Stimulated activated naive B cell treated with anti-CD40 and anti-IgM and Interleukin-4, amounts not matched to agents 10 μg/mL and 1 μg/mL and 100 μg/mL, for 72 hours (primary cell): ENCODE data around the gene SLC44A4.
"Not testable (repeated sequence)": the region's sequence is repeated elsewhere in the genome, so short reads cannot be mapped to it uniquely, and the experiment has no call there.

ENCODE experiments used
- ATAC-seq, 2 donors: fragments of 150-1000 bp; cut with Tn5 transposase; replicated peaks; 2 replicates each; pipeline ENCODE4 v1.10.0; 2021; ENCODE audit warnings: moderate library complexity in 1 of 2
- DNase-seq: peaks from one replicate; pipeline ENCODE4 v3.0.0; 2021
- H3K27ac Mint-ChIP-seq: one replicate; pipeline ENCODE4 v1.8.0; 2022; ENCODE audit warnings: mild to moderate bottlenecking, mixed read lengths
- H3K27me3 Mint-ChIP-seq, 2 donors: one replicate each; pipeline ENCODE4 v1.8.0; 2022; ENCODE audit warnings: mixed read lengths in 2 of 2
- H3K36me3 Mint-ChIP-seq, 2 donors: one replicate each; pipeline ENCODE4 v1.8.0; 2022; ENCODE audit warnings: mixed read lengths in 2 of 2, mild to moderate bottlenecking in 1 of 2
- H3K4me1 Mint-ChIP-seq, 2 donors: one replicate each; pipeline ENCODE4 v1.8.0; 2022; ENCODE audit warnings: mixed read lengths in 2 of 2, mild to moderate bottlenecking in 1 of 2
- H3K4me3 Mint-ChIP-seq, 2 donors: one replicate each; pipeline ENCODE4 v1.8.0; 2022; ENCODE audit warnings: mild to moderate bottlenecking in 2 of 2, mixed read lengths in 2 of 2, moderate library complexity in 1 of 2
- H3K9me3 Mint-ChIP-seq, 2 donors: one replicate each; pipeline ENCODE4 v1.8.0; 2022; ENCODE audit warnings: mixed read lengths in 2 of 2, mild to moderate bottlenecking in 1 of 2

The SLC44A4 gene

GRCh38 chr6:31844507-31844906 is 34.3 kb downstream of the SLC44A4 start:
- H3K9me3 Mint-ChIP-seq, result no peaks in the 10 kb centered on the region
- peaks cover 10 to 27% of the 10 kb centered on the region in 2 donors for H3K36me3 Mint-ChIP-seq
- peaks cover 4 to 5% of the 10 kb centered on the region in 2 donors for H3K4me1 Mint-ChIP-seq
- no peak overlapping the region for H3K27ac Mint-ChIP-seq
- no peaks in the 10 kb centered on the region for H3K27me3 Mint-ChIP-seq
- ATAC-seq, result peak in 1 of 2 donors; percentile 21
- no peak for DNase-seq
- no peak overlapping the region for H3K4me3 Mint-ChIP-seq

DNA sequence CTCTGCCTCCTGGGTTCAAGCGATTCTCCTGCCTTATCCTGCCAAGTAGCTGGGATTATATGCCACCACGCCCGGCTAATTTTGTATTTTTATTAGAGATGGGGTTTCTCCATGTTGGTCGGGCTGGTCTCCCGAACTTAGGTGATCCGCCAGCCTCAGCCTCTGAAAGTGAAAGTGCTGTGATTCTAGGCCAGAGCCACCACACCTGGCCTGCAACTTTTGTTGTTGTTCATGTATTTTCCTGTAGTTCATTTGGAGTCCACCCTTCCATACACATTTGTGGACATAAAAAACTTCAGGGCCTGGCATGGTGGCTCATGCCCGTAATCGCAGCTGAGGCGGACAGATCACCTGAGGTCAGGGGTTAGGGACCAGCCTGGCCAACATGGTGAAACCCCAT is 36.7 kb downstream of the SLC44A4 start:
- H3K27ac Mint-ChIP-seq, result peak overlapping the region; percentile 42

DNA sequence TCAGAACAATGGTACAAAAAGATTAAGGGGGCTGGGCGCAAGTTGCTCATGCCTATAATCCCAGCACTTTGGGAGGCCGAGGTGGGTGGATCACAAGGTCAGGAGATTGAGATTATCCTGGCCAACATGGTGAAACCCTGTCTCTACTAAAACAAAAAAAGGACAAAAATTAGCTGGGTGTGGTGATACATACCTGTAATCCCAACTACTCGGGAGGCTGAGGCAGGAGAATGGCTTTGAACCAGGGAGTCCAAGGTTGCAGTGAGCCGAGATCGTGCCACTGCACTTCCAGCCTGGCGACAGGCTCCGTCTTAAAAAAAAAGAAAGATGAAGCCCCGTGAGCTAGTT is 39.0 kb downstream of the SLC44A4 start:
- Mint-ChIP-seq H3K36me3 (peaks cover 49 to 55% of the 10 kb centered on the region in 2 donors), H3K27ac (peak overlapping the region; percentile 42), H3K4me1 (peaks cover 23 to 37% of the 10 kb centered on the region in 2 donors)
- H3K9me3 Mint-ChIP-seq, H3K4me3 Mint-ChIP-seq, ATAC-seq, H3K27me3 Mint-ChIP-seq, DNase-seq: not testable (repeated sequence)

More for the DNA sequence above, 36.7 kb downstream of the SLC44A4 start:
- no peak for DNase-seq
- H3K27me3 Mint-ChIP-seq, result no peaks in the 10 kb centered on the region
- no peaks in the 10 kb centered on the region for H3K9me3 Mint-ChIP-seq
- peaks cover 13 to 21% of the 10 kb centered on the region in 2 donors for H3K4me1 Mint-ChIP-seq
- ATAC-seq, result peak in 1 of 2 donors; percentile 25
- peak overlapping the region in 1 of 2 donors; percentile 28 for H3K4me3 Mint-ChIP-seq
- H3K36me3 Mint-ChIP-seq, result peaks cover 29 to 42% of the 10 kb centered on the region in 2 donors

DNA sequence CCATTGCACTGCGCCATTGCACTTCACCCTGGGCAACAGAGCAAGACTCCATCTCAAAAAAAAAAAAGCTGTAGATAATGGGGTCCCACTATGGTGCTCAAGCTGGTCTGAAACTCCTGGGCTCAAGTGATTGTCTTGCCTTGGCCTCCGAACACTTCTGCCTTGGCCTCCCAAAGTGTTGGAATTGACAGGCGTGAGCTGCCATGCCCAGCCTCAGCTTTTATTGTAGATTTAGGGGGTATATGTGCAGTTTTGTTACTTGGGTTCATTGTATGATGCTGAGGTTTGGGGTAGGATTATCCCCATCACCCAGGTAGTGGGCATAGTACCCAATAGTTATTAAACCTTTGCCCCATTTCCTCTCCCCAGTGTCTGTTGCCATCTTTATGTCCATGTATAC is 39.8 kb downstream of the SLC44A4 start:
- Mint-ChIP-seq H3K36me3 (peaks cover 50 to 57% of the 10 kb centered on the region in 2 donors), H3K9me3 (no peaks in the 10 kb centered on the region), H3K4me1 (peaks cover 26 to 40% of the 10 kb centered on the region in 2 donors), H3K4me3 (peak overlapping the region; percentile 21 to 98), H3K27me3 (no peaks in the 10 kb centered on the region), H3K27ac (peak overlapping the region; percentile 44)
- ATAC-seq (no peak), DNase-seq (no peak)

DNA sequence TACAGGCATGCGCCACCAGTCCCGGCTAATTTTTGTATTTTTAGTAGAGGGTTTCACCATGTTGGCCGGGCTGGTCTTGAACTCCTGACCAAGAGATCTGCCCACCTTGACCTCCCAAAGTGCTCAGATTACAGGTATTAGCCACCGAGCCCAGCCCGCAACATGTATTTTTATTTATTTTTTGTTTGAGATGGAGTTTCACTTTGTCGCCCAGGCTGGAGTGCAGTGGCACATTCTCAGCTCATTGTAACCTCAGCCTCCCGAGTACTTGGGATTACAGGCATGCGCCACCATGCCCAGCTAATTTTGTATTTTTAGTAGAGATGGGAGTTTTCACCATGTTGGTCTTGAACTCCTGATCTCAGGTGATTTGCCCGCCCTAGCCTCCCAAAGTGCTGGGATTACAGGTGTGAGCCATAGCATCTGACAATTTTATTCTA is 40.7 kb downstream of the SLC44A4 start:
- peaks cover 28 to 42% of the 10 kb centered on the region in 2 donors for H3K4me1 Mint-ChIP-seq
- H3K36me3 Mint-ChIP-seq, result peaks cover 50 to 57% of the 10 kb centered on the region in 2 donors
- peak overlapping the region; percentile 98 to 100 for H3K4me3 Mint-ChIP-seq
- H3K27ac Mint-ChIP-seq, H3K27me3 Mint-ChIP-seq, ATAC-seq, DNase-seq, H3K9me3 Mint-ChIP-seq: not testable (repeated sequence)

GRCh38 chr6:31837369-31838113 is 41.3 kb downstream of the SLC44A4 start:
- peak overlapping the region; percentile 98 for H3K27ac Mint-ChIP-seq
- DNase-seq (no peak), ATAC-seq (no peak)
- H3K4me1 Mint-ChIP-seq, result peaks cover 28 to 47% of the 10 kb centered on the region in 2 donors
- no peaks in the 10 kb centered on the region for H3K27me3 Mint-ChIP-seq
- H3K9me3 Mint-ChIP-seq, result no peaks in the 10 kb centered on the region
- peaks cover 50 to 57% of the 10 kb centered on the region in 2 donors for H3K36me3 Mint-ChIP-seq
- peak overlapping the region; percentile 98 to 100 for H3K4me3 Mint-ChIP-seq

- peak overlapping the region; percentile 98 to 100 for H3K4me3 Mint-ChIP-seq
- ATAC-seq (no peak), DNase-seq (no peak)
- no peaks in the 10 kb centered on the region for H3K27me3 Mint-ChIP-seq
- H3K9me3 Mint-ChIP-seq, result no peaks in the 10 kb centered on the region
- peaks cover 50 to 57% of the 10 kb centered on the region in 2 donors for H3K36me3 Mint-ChIP-seq
- H3K27ac Mint-ChIP-seq, result peak overlapping the region; percentile 98
- peaks cover 28 to 47% of the 10 kb centered on the region in 2 donors for H3K4me1 Mint-ChIP-seq
Measured at GRCh38 chr6:31836474-31837368, 42.1 kb downstream of the SLC44A4 start.

DNA sequence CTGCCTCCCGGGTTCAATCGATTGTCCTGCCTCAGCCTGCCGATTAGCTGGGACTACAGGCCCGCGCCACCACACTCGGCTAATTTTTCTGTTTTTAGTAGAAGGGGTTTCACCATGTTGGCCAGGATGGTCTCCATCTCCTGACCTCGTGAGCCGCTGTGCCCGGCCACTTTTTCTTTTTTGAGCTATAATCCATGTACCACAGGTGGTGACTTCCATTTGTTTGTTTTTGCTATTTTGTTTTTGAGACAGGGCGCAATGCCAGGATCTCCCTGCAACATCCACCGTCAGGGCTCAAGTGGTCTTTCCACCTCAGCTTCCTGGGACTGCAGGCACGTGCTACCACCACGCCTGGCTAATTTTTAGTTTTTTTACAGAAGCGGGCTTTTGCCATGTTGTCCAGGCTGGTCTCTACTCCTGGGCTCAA is 42.7 kb downstream of the SLC44A4 start:
- ATAC-seq (no peak), DNase-seq (no peak)
- peak overlapping the region; percentile 98 to 100 for H3K4me3 Mint-ChIP-seq
- H3K4me1 Mint-ChIP-seq, result peaks cover 28 to 47% of the 10 kb centered on the region in 2 donors
- H3K9me3 Mint-ChIP-seq, result no peaks in the 10 kb centered on the region
- peaks cover 48 to 53% of the 10 kb centered on the region in 2 donors for H3K36me3 Mint-ChIP-seq
- H3K27me3 Mint-ChIP-seq, result no peaks in the 10 kb centered on the region
- peak overlapping the region; percentile 98 for H3K27ac Mint-ChIP-seq

DNA sequence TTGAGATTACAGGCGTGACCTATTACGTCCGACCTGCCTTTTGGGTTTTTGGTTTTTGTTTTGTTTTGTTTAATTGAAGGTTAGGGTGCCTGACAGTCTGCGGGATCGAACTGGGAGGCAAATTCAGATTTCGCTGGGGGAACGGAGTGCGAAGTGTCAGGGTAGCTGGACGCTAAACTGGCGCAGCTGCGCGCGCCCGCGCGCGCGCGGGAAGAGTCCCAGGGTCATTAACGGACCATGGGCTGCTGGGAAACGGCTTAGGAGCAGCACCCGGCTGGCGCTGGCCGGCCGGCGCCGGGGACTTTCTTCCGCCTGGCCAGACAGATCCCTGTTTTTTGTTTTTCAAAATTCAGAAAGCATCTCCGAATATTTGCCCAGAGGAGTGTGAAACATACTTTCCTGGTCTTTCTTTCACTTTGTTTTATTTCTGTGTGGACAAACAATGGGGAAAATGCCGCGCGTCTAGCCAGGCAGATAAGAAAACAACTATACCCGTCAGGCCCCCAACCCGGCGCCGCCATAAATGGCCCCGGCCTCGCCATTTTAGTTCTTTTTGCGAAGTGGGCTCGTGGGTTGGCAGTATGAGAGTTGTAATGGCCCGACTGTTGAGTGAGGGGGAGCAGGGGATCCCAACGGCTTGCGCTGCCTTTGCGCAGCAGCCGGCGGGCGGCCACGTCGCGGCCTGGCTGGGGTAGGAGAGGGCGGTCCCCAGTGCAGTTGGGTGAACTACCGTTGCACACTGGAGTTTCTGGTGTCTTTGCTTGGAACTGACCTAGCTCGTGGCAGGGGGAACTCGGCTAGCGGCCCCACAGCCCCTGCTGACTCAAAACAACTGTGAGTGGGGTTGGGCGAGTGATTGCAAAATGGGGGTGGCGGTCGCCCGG is 44.2 kb downstream of the SLC44A4 start:
- peak; percentile 75 for DNase-seq
- H3K27me3 Mint-ChIP-seq, result no peaks in the 10 kb centered on the region
- no peaks in the 10 kb centered on the region for H3K9me3 Mint-ChIP-seq
- peak overlapping the region; percentile 98 for H3K27ac Mint-ChIP-seq
- H3K4me1 Mint-ChIP-seq, result peaks cover 33 to 62% of the 10 kb centered on the region in 2 donors
- H3K4me3 Mint-ChIP-seq, result peak overlapping the region; percentile 98 to 100
- H3K36me3 Mint-ChIP-seq, result peaks cover 39 to 43% of the 10 kb centered on the region in 2 donors
- ATAC-seq, result peak; percentile 70 to 71

DNA sequence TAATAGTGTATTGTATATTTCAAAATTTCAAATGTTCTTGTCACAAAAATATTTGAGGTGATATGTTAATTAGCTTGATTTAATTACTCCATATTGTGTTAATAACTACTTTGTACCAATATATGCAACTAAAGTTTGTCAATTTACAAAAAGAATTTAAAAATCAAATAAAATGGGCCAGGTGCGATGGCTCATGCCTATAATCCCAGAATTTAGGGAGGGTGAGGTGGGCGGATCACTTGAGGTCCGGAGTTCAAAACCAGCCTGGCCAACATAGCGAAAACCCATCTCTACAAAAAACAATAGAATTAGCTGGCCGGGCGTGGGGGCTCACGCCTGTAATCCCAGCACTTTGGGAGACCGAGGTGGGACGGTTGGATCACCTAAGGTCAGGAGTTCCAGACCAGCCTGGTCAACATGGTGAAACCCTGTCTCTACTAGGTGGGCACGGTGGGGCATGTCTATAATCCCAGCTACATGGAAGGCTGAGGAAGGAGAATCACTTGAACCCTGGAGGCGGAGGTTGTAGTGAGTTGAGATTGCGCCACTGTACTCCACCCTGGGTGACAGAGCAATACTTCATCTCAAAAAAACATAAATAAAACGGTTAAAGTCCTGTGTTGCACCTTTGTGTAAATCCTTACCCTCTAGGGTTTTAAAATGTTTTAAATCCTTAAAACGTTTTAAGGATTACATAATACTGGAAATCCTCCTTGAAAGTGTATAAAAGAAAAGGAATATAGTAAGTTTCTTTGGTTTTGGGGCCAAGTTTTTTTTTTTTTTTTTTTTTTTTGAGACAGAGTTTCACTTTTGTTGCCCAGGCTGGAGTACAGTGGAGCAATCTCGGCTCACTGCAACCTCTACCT is 47.2 kb downstream of the SLC44A4 start:
- Mint-ChIP-seq H3K36me3 (peaks cover 18 to 19% of the 10 kb centered on the region in 2 donors), H3K9me3 (no peaks in the 10 kb centered on the region), H3K4me3 (peak overlapping the region in 1 of 2 donors; percentile 90), H3K27me3 (no peaks in the 10 kb centered on the region), H3K27ac (peak overlapping the region; percentile 47), H3K4me1 (peaks cover 22 to 50% of the 10 kb centered on the region in 2 donors)
- DNase-seq (no peak), ATAC-seq (no peak)

DNA sequence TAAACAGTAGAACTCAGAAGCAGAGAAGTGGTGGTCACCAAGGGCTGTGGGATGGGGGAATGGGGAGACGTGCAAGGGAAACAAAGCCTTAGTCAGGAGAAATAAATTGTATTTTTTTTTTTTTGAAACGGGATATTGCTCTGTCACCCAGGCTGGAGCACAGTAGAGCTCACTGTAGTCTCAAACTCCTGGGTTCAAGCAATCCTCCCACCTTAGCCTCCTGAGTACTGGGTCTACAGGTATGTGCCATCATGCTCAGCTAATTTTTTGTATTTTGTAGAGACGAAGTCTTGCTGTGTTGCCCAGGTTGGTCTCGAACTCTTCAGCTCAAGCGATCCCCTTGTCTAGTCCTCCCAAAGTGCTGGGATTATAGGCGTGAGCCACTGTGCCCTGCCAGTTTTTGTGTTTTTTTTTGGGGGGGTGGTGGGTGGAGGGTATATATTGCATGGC is 47.9 kb downstream of the SLC44A4 start:
- Mint-ChIP-seq H3K27ac (peak overlapping the region; percentile 86), H3K4me3 (peak overlapping the region; percentile 88 to 90), H3K9me3 (no peaks in the 10 kb centered on the region), H3K27me3 (no peaks in the 10 kb centered on the region), H3K36me3 (peaks cover 11 to 12% of the 10 kb centered on the region in 2 donors), H3K4me1 (peaks cover 18 to 48% of the 10 kb centered on the region in 2 donors)
- ATAC-seq, result no peak
- DNase-seq, result no peak

- Mint-ChIP-seq H3K27me3 (no peaks in the 10 kb centered on the region), H3K4me1 (peaks cover 18 to 50% of the 10 kb centered on the region in 2 donors), H3K27ac (peak overlapping the region; percentile 56), H3K4me3 (peak overlapping the region; percentile 88 to 90), H3K36me3 (peaks cover 2 to 4% of the 10 kb centered on the region in 2 donors), H3K9me3 (no peaks in the 10 kb centered on the region)
- DNase-seq (no peak), ATAC-seq (no peak)
Measured at GRCh38 chr6:31829633-31830283, 49.0 kb downstream of the SLC44A4 start.
